ENCODE data around the gene ATP10B. TPM values are rescaled to one million over a fixed set of nuclear protein-coding genes. Genes with fewer than 3 reads are reported as not detected.

ATP10B gene
- total and polyA plus RNA-seq, 11 donors: 0.03 to 0.35 (median 0.09) TPM; not detected in 4

- no peak for DNase-seq
- WGBS, 4 donors: 62 to 70% (median 66%) methylated on average over 1 of the region's 1 CpG
- H3K4me3 ChIP-seq: no peak overlapping the region
- no peaks in the 10 kb centered on the region for H3K4me1 ChIP-seq
- peaks cover 0 to 3% (median 0%) of the 10 kb centered on the region in 12 donors for H3K9me3 ChIP-seq
- no peak overlapping the region for H3K27ac ChIP-seq
- intact Hi-C loops (cut with DNase I): no loop called here
- H3K27me3 ChIP-seq: peaks cover 0 to 6% (median 0%) of the 10 kb centered on the region in 9 donors
- no peaks in the 10 kb centered on the region for H3K36me3 ChIP-seq
- no peak for ATAC-seq
- TF ChIP-seq POLR2A (IDR thresholded peaks at IDR 0.05): no peak
- TF ChIP-seq CTCF (IDR thresholded peaks at IDR 0.05): no peak
Observed at GRCh38 chr5:160660132-160660531, 191.9 kb downstream of the ATP10B start.

GRCh38 chr5:160657622-160658458, 194.2 kb downstream of the ATP10B start:
- Histone ChIP-seq H3K4me1 (no peaks in the 10 kb centered on the region), H3K9me3 (peaks cover 0 to 3% (median 0%) of the 10 kb centered on the region in 12 donors), H3K36me3 (no peaks in the 10 kb centered on the region), H3K27me3 (peaks cover 0 to 6% (median 0%) of the 10 kb centered on the region in 9 donors), H3K4me3 (no peak overlapping the region), H3K27ac (no peak overlapping the region)
- TF ChIP-seq CTCF (IDR thresholded peaks at IDR 0.05): no peak
- TF ChIP-seq POLR2A (IDR thresholded peaks at IDR 0.05): no peak
- intact Hi-C loops (cut with DNase I): no loop called here
- no peak for DNase-seq
- 63 to 75% (median 66%) methylated on average over 5 of the region's 5 CpGs for WGBS, 4 donors
- no peak for ATAC-seq

GRCh38 chr5:160657068-160657507, 194.9 kb downstream of the ATP10B start:
- Histone ChIP-seq H3K4me3 (no peak overlapping the region), H3K27me3 (peaks cover 0 to 6% (median 0%) of the 10 kb centered on the region in 9 donors), H3K36me3 (no peaks in the 10 kb centered on the region), H3K27ac (no peak overlapping the region), H3K9me3 (peaks cover 0 to 3% (median 0%) of the 10 kb centered on the region in 12 donors), H3K4me1 (no peaks in the 10 kb centered on the region)
- no peak for ATAC-seq
- intact Hi-C loops (cut with DNase I): no loop called here
- TF ChIP-seq POLR2A (IDR thresholded peaks at IDR 0.05) (no peak), CTCF (IDR thresholded peaks at IDR 0.05) (no peak)
- WGBS, 4 donors: 50 to 54% (median 52%) methylated on average over 1 of the region's 1 CpG
- no peak for DNase-seq

GRCh38 chr5:160655717-160656116, 196.3 kb downstream of the ATP10B start:
- Histone ChIP-seq H3K4me1 (no peaks in the 10 kb centered on the region), H3K4me3 (no peak overlapping the region), H3K9me3 (no peaks in the 10 kb centered on the region), H3K36me3 (no peaks in the 10 kb centered on the region), H3K27me3 (peaks cover 0 to 6% (median 0%) of the 10 kb centered on the region in 9 donors), H3K27ac (no peak overlapping the region)
- DNase-seq (no peak), ATAC-seq (no peak)
- intact Hi-C loops (cut with DNase I): no loop called here
- WGBS, 4 donors: 86 to 92% (median 90%) methylated on average over 8 of the region's 8 CpGs
- TF ChIP-seq CTCF (IDR thresholded peaks at IDR 0.05): no peak
- TF ChIP-seq POLR2A (IDR thresholded peaks at IDR 0.05): no peak
